Tongue (tissue), 2 donors: ENCODE measurements around the gene RCOR3. TPM values are rescaled to one million over a fixed set of nuclear protein-coding genes. Genes with fewer than 3 reads are reported as not detected.
"Not testable (repeated sequence)": the region's sequence is repeated elsewhere in the genome, so short reads cannot be mapped to it uniquely, and the experiment has no call there.

ENCODE experiments used
- DNase-seq: peaks from one replicate; pipeline ENCODE4 v3.0.0-alpha.2; 2015
- total RNA-seq: library from RNA; depleted of rRNA; stranded (reverse); fragments of >200 nt; gene quantifications from one replicate; pipeline ENCODE4 v1.2.3, GENCODE V29; 2014

RCOR3 gene
- 57.0 TPM for total RNA-seq

GRCh38 chr1:211258756-211259637 is at the start of gene RCOR3:
Gene RCOR3 (plus strand): TSS chr1:211259366. CDS start chr1:211259561, 195 bp downstream.
- DNase-seq: peak; percentile 97

- no peak for DNase-seq
Observed at GRCh38 chr1:211210052-211210451, 49.1 kb upstream of the RCOR3 start.

- no peak for DNase-seq
Observed at GRCh38 chr1:211210965-211211364, 48.2 kb upstream of the RCOR3 start.

- no peak for DNase-seq
Observed at GRCh38 chr1:211213702-211214101, 45.5 kb upstream of the RCOR3 start.

- no peak for DNase-seq
Observed at GRCh38 chr1:211215577-211215976, 43.6 kb upstream of the RCOR3 start.

- DNase-seq: no peak
Observed at GRCh38 chr1:211217392-211217791, 41.8 kb upstream of the RCOR3 start.

- DNase-seq: peak; percentile 20
Observed at GRCh38 chr1:211222469-211223234, 36.5 kb upstream of the RCOR3 start.

GRCh38 chr1:211228573-211229364 is 30.4 kb upstream of the RCOR3 start:
- DNase-seq: not testable (repeated sequence)

- no peak for DNase-seq
Observed at GRCh38 chr1:211229365-211229759, 29.8 kb upstream of the RCOR3 start.

- DNase-seq: no peak
Observed at GRCh38 chr1:211231873-211232272, 27.3 kb upstream of the RCOR3 start.

GRCh38 chr1:211236633-211237320 is 22.4 kb upstream of the RCOR3 start:
- DNase-seq: no peak

- no peak for DNase-seq
Observed at GRCh38 chr1:211237579-211237978, 21.6 kb upstream of the RCOR3 start.

GRCh38 chr1:211240567-211240966 is 18.6 kb upstream of the RCOR3 start:
- not testable (repeated sequence) for DNase-seq

GRCh38 chr1:211241071-211241470 is 18.1 kb upstream of the RCOR3 start:
- no peak for DNase-seq

- DNase-seq: not testable (repeated sequence)
Observed at GRCh38 chr1:211243639-211244038, 15.5 kb upstream of the RCOR3 start.

- not testable (repeated sequence) for DNase-seq
Observed at GRCh38 chr1:211246583-211246982, 12.6 kb upstream of the RCOR3 start.

- no peak for DNase-seq
Observed at GRCh38 chr1:211247921-211248320, 11.2 kb upstream of the RCOR3 start.

- not testable (repeated sequence) for DNase-seq
Observed at GRCh38 chr1:211249611-211250010, 9.6 kb upstream of the RCOR3 start.

- DNase-seq: no peak
Observed at GRCh38 chr1:211257826-211258225, 1.3 kb upstream of the RCOR3 start.

- peak; percentile 95 for DNase-seq
Observed at GRCh38 chr1:211258310-211258755, 833 bp upstream of the RCOR3 start.

- DNase-seq: peak; percentile 84
Observed at GRCh38 chr1:211259638-211260126, 516 bp downstream of the RCOR3 start.
